IPS-15b (cell line): ENCODE results near the gene SPATC1L.

ENCODE experiments used
- H3K27me3 ChIP-seq: one replicate; pipeline ENCODE4 v1.6.1; 2013; ENCODE audit warnings: low read length; ENCODE audit not compliant: control insufficient read depth, insufficient read depth
- H3K36me3 ChIP-seq: one replicate; pipeline ENCODE4 v1.6.1; 2013; ENCODE audit warnings: low read length; ENCODE audit not compliant: control insufficient read depth, insufficient read depth
- H3K4me1 ChIP-seq: one replicate; pipeline ENCODE4 v1.6.1; 2013; ENCODE audit warnings: mild to moderate bottlenecking, low read length; ENCODE audit not compliant: control insufficient read depth, insufficient read depth
- H3K4me3 ChIP-seq: one replicate; pipeline ENCODE4 v1.5.1; 2013; ENCODE audit warnings: low read depth, low read length
- H3K9ac ChIP-seq: one replicate; pipeline ENCODE4 v1.6.1; 2013; ENCODE audit warnings: low read depth, mild to moderate bottlenecking, low read length
- H3K9me3 ChIP-seq: one replicate; pipeline ENCODE4 v1.6.1; 2013; ENCODE audit warnings: mild to moderate bottlenecking, low read length; ENCODE audit not compliant: control insufficient read depth, insufficient read depth

Gene SPATC1L

DNA sequence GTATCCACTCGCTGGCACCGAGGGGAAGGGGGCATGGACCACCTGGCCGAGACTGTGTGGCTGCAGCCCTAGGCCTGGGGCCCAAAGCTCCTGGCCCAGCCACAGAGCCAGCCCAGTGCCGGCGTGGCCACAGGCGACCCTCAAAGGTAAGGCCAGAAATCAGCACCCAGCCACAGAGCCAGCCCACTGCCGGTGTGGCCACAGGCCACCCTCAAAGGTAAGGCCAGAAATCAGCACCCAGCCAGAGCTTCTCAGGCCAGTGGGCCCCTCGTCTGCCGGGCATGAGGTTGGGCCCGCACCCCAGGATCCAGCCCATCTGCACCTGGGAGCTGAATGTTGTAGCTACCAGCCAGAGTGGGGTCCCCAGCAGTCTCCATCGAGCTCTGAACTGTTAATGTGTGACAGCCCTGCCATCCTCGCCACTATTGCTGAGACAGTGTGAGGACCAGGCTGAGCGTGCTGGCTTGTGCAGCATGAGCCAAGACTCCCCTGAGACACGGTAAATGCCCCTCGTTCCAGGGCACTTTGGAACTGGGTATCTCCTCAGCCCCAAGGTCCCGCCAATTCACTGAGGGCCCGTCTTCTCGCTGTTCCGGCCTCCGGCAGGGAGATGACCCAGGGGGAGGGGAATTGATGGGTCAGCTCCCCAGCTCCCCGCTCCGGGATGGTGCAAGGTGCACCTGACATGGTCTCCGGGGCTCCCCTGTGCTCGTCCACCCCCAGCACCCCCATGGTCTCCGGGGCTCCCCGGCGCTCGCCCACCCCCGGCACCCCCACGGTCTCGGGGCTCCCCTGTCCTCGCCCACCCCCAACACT lies 24.2 kb downstream of the SPATC1L start:
- Histone ChIP-seq H3K4me1 (no peaks in the 10 kb centered on the region), H3K27me3 (no peaks in the 10 kb centered on the region), H3K9ac (no peak overlapping the region), H3K36me3 (peaks cover 19% of the 10 kb centered on the region), H3K9me3 (no peaks in the 10 kb centered on the region), H3K4me3 (no peak overlapping the region)

DNA sequence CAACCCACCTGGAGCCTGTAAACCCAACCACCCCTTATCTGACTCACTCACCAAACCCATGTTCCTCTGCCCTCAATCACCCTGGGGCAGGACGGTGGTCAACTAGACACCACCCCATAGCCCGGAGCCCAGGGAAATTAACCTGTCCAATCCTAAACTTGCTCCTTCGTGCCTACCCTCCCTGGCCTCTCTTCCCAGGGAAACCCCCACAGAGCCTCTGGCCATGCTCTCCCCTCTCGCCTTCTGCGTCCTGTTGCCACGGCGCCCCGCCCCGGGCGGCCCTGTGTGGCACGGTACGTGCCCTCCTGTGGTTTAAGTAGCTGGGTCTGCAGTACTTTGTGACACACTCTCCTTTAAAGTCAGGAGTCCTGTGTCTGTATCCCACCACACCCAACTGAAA lies 24.9 kb downstream of the SPATC1L start:
- H3K4me3 ChIP-seq = no peak overlapping the region
- peaks cover 19% of the 10 kb centered on the region for H3K36me3 ChIP-seq
- no peaks in the 10 kb centered on the region for H3K27me3 ChIP-seq
- no peaks in the 10 kb centered on the region for H3K9me3 ChIP-seq
- H3K4me1 ChIP-seq = no peaks in the 10 kb centered on the region
- H3K9ac ChIP-seq = no peak overlapping the region

DNA sequence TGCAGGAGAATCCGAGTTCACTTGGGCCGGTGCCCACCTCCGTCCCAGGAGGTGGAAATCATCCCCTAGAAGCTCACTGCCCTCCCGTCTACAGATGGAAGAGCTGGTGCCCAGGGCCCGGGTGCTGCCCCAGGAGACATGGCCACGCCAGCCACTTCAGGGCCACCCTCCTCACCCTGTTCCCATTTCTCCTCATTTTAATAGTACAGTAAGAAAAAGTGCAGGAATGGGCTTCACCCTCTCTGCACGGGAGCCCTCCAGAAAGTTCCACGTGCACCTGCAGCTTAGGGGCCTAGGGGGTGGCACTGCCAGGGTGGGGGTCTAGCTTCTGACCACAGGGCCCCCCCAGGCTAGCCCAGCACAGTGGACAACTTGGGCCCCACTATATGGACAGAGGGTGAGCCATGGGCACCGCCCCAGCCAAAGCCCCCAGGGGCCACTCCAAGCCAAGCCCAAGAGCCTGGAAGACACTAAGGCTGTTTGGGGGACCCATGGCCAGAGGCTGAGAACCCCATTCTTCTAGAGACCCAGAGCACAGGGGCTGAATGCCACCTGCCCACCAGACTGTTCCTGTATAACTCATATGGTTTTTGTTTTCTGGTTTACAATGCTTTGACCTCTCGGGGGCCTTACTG lies 25.5 kb downstream of the SPATC1L start:
- Histone ChIP-seq H3K4me1 (no peaks in the 10 kb centered on the region), H3K4me3 (no peak overlapping the region)

DNA sequence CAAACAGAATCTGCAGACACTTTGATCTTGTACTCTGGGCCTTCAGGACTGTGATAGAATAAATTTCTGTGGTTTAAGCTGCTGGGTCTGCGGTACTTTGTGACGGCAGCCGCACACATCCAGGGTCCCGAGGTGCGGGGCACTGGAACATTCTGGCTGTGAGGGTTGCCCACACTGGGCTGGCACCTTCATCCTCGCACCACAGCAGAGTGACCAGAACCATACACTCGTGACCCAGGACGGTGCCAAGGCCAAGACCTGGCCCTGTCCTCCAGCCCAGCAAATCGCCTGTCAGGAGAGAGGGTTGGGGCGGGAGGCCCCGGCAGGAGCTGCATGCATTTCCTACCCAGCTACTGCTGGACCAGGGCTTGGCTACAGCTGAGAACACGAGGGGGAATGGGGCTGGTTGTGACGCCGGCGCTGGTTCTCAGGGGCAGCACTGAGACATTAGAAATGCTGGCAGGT lies 26.2 kb downstream of the SPATC1L start:
- no peaks in the 10 kb centered on the region for H3K27me3 ChIP-seq
- no peak overlapping the region for H3K4me3 ChIP-seq
- H3K9ac ChIP-seq = no peak overlapping the region
- peaks cover 17% of the 10 kb centered on the region for H3K36me3 ChIP-seq
- H3K4me1 ChIP-seq = no peaks in the 10 kb centered on the region
- no peaks in the 10 kb centered on the region for H3K9me3 ChIP-seq

More for the DNA sequence above, 25.5 kb downstream of the SPATC1L start:
- H3K36me3 ChIP-seq = peaks cover 17% of the 10 kb centered on the region
- no peaks in the 10 kb centered on the region for H3K27me3 ChIP-seq
- no peak overlapping the region for H3K9ac ChIP-seq
- H3K9me3 ChIP-seq = no peaks in the 10 kb centered on the region

DNA sequence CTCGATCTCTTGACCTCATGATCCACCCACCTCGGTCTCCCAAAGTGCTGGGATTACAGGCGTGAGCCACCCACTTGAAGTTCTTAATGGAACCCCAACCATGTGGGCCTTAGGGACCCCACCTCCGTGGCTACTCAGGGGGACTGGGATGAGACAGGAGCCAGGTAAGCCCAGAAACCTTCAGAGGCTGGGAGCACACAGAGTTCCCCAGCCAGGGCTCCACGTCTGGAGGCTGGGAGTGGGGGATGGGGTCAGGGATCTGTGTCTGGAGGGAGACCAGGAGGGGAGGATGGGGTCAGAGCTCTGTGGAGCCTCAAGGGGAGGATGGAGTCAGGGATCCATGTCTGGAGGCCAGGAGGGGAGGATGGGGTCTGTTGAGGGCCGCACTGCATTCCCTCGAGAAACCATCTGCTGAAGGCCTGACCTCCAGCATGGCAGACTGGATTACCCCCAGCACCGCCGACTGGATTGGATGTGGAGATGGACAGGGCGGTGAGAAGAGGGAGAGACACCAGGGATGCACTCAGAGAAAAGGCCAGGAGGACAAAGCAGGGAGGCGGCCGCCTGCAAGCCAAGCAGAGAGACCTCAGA lies 26.8 kb downstream of the SPATC1L start:
- Histone ChIP-seq H3K4me3 (no peak overlapping the region), H3K9ac (no peak overlapping the region), H3K27me3 (no peaks in the 10 kb centered on the region), H3K36me3 (peaks cover 17% of the 10 kb centered on the region), H3K4me1 (no peaks in the 10 kb centered on the region), H3K9me3 (no peaks in the 10 kb centered on the region)

DNA sequence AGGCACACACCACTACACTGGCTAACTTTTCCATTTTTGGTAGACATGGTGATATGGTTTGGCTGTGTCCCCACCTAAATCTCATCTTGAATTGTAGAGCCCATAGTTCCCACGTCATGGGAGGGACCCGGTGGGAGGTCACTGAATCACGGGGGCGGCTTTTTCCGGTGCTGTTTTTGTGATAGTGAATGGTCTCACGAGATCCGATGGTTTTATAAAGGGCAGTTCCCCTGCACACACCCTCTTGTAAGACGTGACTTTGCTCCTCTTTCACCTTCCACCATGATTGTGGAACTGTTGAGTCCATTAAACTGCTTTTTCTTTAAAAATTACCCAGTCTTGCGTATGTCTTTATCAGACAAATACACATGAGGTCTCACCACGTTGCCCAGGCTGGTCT lies 27.6 kb downstream of the SPATC1L start:
- H3K36me3 ChIP-seq = peaks cover 14% of the 10 kb centered on the region
- H3K9me3 ChIP-seq = no peaks in the 10 kb centered on the region
- H3K4me3 ChIP-seq = no peak overlapping the region
- H3K4me1 ChIP-seq = no peaks in the 10 kb centered on the region
- no peaks in the 10 kb centered on the region for H3K27me3 ChIP-seq
- H3K9ac ChIP-seq = no peak overlapping the region

DNA sequence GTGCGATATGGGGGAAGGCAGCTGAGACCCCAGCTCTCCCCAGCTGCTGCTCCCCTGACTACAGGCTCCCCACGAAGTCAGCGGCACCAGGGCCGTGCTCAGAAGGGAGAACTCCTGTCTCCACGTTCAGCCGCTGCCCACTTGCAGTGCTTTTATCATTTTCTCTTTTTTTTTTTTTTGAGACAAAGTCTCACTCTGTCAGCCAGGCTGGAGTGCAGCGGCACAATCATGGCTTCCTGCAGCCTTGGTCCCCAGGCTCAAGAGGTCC lies 27.9 kb downstream of the SPATC1L start:
- Histone ChIP-seq H3K9ac (no peak overlapping the region), H3K4me3 (no peak overlapping the region), H3K4me1 (no peaks in the 10 kb centered on the region), H3K9me3 (no peaks in the 10 kb centered on the region), H3K27me3 (no peaks in the 10 kb centered on the region), H3K36me3 (peaks cover 11% of the 10 kb centered on the region)

DNA sequence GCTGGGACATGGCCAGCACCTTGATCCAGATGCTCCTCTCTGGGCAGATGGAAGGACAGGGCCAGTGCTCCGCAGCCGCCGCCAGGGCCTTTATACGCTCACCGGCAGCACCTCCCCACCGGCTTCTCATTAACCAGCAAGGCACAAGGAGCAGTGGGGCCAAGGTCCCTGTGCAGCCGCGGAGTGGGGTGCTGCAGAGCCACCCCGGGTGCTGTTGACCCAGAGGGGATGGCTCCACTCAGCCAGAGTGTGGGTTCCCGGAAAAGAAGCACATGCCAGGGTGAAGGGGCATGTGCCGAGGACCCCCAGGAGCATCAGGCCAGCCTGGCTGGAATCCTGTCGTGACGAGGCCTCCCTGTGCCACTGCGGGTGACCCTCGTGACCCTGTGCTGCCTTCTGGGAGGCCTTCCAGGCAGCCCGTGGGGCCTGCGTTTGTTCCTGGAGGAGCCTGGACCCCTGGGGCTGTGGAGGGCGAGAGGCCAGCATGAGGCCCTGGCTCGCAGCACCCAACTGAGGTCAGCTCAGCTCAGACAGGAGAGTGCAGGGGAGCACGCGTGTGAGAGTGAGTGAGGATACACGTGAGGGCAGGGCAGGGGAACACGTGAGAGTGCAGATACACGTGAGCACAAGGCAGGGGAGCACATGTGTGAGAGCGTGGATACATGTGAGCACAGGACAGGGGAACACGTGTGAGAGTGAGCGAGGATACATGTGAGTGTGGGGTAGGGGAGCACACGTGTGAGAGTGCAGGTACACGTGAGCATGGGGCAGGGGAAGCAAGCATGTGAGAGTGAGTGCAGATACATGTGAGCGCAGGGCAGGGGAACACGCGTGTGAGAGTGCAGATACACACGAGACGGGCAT lies 28.5 kb downstream of the SPATC1L start, which contains the start of gene FTCD:
FTCD (minus strand) TSS at position 66 of the 864 bp plus-strand sequence; CDS start at position 10, 56 bp downstream.
- no peaks in the 10 kb centered on the region for H3K27me3 ChIP-seq
- H3K9me3 ChIP-seq = no peaks in the 10 kb centered on the region
- H3K4me3 ChIP-seq = no peak within 1 kb of the TSS
- no peaks in the 10 kb centered on the region for H3K4me1 ChIP-seq
- peak within 1 kb of the TSS; percentile 24 for H3K9ac ChIP-seq
- peaks cover 6% of the 10 kb centered on the region for H3K36me3 ChIP-seq

DNA sequence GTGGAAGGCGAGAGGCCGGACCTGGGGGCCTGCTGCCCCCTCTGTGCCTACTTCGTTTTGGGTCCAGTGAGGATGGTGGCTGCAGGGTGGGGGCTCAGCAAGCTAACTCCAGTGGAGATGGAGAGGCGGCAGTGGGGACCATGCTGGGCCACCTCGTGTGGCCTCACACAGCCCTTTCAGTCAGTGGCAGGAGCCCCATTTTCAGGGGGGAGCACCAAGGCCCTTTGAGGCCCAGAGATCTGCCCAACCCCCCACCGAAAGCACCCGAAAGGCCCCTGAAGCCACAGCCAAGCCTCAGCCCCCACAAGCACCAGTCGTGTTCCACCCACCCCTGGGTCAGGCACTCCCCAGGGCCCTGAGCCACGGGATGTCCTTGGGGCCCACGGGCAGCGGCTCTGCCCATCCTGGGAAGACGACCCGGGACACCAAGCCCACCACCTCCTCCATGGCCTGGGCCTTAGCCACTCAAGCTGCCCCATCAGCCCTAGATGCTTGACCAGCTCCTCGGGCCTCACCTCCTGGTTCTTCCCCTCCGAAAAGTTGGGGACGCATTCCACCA lies 29.2 kb downstream of the SPATC1L start:
- H3K9me3 ChIP-seq = no peaks in the 10 kb centered on the region
- H3K4me1 ChIP-seq = no peaks in the 10 kb centered on the region
- H3K4me3 ChIP-seq = no peak overlapping the region
- peaks cover 4% of the 10 kb centered on the region for H3K36me3 ChIP-seq
- no peaks in the 10 kb centered on the region for H3K27me3 ChIP-seq
- no peak overlapping the region for H3K9ac ChIP-seq

DNA sequence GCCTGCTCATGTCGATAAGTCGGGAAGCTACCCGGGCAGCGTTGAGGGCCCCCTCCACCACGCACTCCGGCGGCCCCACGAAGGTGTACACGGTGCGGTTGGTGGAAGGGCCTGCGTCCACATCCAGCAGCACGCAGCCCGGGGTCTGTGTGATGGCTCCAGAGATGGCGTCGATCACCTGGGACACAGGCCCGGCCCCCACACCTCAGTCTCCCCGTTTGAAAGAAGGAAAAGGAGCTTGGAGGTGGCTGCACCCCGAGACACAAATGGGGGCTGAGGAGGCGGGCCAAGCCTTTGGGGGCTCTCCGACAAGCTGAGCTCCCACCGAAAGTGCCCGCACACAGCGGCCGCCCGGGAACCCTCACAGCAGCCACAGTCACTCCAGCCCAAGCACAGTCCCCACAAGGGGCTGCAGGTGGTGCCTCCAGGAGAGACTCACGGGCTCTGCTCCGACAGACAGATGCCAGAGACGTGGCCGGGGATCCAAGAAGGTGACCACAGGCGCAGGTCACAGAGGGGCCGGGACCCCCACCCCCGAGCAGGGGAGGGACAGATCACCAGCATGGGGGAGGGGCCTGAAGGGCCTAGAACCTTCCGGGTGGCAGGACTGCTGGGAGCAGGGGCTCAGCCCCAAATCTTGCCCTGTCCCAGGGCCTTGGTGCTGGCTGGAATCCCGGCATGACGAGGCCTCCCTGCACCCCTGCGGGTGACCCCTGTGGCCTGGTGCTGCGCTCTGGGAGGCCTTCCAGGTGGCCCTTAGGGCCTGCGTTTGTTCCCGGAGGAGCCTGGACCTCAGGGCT lies 29.9 kb downstream of the SPATC1L start:
- Histone ChIP-seq H3K36me3 (peaks cover 4% of the 10 kb centered on the region), H3K9me3 (no peaks in the 10 kb centered on the region), H3K9ac (no peak overlapping the region), H3K27me3 (no peaks in the 10 kb centered on the region), H3K4me1 (no peaks in the 10 kb centered on the region), H3K4me3 (no peak overlapping the region)
